Activated T-cell treated with anti-CD3 and anti-CD28 coated beads, Interleukin-2, amount 50 U/mL, for 4 hours (primary cell): ENCODE data around the gene MOB3B. TPM values are rescaled to one million over a fixed set of nuclear protein-coding genes. Genes with fewer than 3 reads are reported as not detected.
"Not testable (repeated sequence)": the region's sequence is repeated elsewhere in the genome, so short reads cannot be mapped to it uniquely, and the experiment has no call there.

Source experiments
- ATAC-seq, 2 donors: fragments of 200-7000 bp; cut with Tn5 transposase; one replicate each; pipeline ENCODE4 v1.10.0; 2021
- DNase-seq: peaks from one replicate; pipeline ENCODE4 v3.0.0-alpha.2; 2020
- H3K27me3 Mint-ChIP-seq: one replicate; pipeline ENCODE4 v1.8.0; 2021; ENCODE audit warnings: low read depth, mixed read lengths
- H3K36me3 Mint-ChIP-seq: one replicate; pipeline ENCODE4 v1.8.0; 2022; ENCODE audit warnings: mixed read lengths; ENCODE audit not compliant: insufficient read depth
- H3K4me1 Mint-ChIP-seq: one replicate; pipeline ENCODE4 v1.8.0; 2021; ENCODE audit warnings: low read depth, mixed read lengths
- H3K4me3 Mint-ChIP-seq: one replicate; pipeline ENCODE4 v1.8.0; 2021; ENCODE audit warnings: mild to moderate bottlenecking, moderate library complexity, mixed read lengths
- H3K9me3 Mint-ChIP-seq: one replicate; pipeline ENCODE4 v1.8.0; 2021; ENCODE audit warnings: mixed read lengths
- total RNA-seq, 3 donors: library from RNA; stranded (reverse); gene quantifications; one replicate each; pipeline ENCODE4 v1.2.1, GENCODE V29; 2021

The MOB3B gene
- total RNA-seq, 3 donors from 2014 or later: 0.45 to 0.96 (median 0.57) TPM

DNA sequence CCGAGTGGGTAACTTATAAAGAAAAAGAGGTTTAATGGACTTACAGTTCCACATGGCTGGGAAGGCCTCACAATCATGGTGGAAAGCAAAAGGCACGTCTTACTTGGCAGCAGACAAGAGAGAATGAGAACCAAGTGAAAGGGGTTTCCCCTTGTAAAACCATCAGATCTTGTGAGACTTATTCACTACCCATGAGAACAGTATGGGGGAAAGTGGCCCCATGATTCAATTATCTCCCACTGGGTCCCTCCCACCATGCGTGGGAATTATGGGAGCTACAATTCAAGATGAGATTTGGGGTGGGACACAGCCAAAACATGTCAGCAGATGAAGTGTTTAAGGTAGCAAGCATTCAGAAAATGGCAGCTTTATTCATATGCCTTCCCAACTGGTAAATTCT lies 81.3 kb downstream of the MOB3B start:
- H3K27me3 Mint-ChIP-seq, DNase-seq, H3K4me3 Mint-ChIP-seq, H3K9me3 Mint-ChIP-seq, ATAC-seq, H3K4me1 Mint-ChIP-seq: not testable (repeated sequence)
- peaks cover 11% of the 10 kb centered on the region for H3K36me3 Mint-ChIP-seq

DNA sequence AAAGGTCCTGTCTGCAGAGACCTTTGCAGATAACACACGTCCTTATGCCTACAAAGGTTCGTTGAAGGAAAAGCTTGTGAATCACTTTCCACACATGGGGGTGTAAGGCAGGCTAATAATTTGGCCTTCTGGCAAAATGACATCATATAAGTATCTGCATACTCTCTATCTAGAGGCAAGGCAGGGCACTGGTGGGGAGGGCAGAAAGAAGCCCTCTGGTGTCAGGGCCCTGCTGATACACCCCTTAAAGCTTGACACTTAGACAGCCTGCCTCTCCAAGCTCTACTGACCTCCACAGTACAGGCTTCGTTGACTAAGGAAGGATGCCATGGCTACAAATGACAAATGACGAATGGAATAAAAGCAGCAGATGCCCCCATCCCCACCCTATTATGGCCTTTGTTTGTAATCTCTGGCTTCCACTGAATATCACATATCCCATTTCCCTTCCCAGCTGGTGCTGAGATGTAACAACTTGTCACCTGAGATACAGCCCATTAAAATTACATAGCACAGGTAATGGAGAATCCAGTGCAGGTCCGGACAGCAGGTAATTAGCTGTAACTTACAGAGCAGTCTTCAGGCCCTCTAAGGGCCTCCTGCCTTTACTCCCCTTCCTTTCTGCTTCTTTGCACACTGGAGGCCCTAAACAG lies 82.5 kb downstream of the MOB3B start:
- Mint-ChIP-seq H3K4me3 (no peak overlapping the region), H3K27me3 (no peaks in the 10 kb centered on the region), H3K36me3 (peaks cover 7% of the 10 kb centered on the region), H3K9me3 (no peaks in the 10 kb centered on the region), H3K4me1 (no peaks in the 10 kb centered on the region)
- ATAC-seq (no peak), DNase-seq (no peak)

DNA sequence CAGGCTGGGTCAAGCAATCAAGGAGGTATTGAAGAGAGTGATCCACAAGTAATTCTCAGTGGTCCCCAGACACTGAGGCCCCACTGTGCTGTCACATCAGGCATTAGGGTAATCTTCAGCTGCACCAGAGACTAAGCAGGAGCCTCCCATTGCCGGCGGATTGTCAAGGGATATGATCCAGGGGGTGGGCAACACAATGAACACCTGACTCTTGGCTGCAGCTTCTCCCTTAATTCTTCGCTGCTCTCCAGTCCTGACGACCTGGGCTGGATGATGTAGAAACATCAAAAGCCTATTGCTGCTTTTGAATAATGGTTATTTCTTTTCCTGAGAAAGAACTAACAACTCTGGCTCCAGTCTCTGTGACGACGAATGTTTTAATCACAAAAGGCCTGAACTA lies 83.9 kb downstream of the MOB3B start:
- ATAC-seq: no peak
- Mint-ChIP-seq H3K4me3 (no peak overlapping the region), H3K9me3 (no peaks in the 10 kb centered on the region), H3K4me1 (no peaks in the 10 kb centered on the region), H3K36me3 (peaks cover 7% of the 10 kb centered on the region), H3K27me3 (no peaks in the 10 kb centered on the region)
- no peak for DNase-seq

DNA sequence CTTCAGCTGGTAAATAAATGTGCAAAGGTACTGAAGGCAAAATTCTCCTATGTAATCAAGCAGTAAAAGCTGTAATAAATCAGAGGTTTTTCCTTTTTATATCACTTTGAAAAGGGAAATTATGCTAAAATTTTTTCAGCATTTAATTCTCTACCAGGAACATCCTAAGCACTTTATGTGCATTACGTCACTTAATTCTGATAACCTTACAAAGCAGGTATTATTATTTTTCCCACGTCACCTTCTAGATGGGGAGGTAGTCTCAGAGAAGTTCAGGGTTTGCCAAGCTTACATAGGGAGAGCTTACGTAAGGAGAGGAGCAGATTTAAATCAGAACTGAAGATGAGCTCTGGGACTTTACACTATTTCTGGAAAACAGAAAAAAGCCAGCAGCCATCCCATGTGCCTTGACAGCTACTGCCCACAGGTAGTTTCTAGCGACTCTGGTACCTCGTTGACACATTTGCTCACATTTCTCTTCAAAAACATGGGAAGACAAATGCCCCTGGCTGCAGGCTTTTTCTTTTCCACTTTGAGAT lies 84.5 kb downstream of the MOB3B start:
- no peaks in the 10 kb centered on the region for H3K9me3 Mint-ChIP-seq

DNA sequence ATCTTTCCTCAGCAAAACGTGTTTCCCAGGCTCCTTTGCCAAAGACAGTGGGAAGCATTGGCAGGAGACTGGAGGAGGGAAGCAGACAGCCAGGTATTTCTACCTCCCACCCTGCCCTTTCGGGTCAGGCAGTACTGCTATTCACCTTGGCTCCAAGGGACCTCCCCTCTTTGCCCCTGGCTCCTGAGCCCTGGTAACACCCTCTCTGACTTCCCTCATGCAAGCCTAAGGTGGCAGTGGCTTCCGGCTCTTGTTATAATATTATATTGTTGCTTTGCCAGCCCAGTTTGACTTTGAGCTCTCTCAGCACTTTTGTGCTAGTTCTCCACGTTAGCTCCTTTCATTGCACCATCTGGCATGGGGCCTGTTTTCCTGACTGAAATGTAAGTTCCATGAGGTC lies 87.2 kb downstream of the MOB3B start:
- DNase-seq (no peak), ATAC-seq (no peak)
- Mint-ChIP-seq H3K27me3 (no peaks in the 10 kb centered on the region), H3K9me3 (no peaks in the 10 kb centered on the region), H3K4me1 (no peaks in the 10 kb centered on the region), H3K36me3 (no peaks in the 10 kb centered on the region), H3K4me3 (no peak overlapping the region)

More for the DNA sequence above, 84.5 kb downstream of the MOB3B start:
- Mint-ChIP-seq H3K4me3 (no peak overlapping the region), H3K36me3 (peaks cover 7% of the 10 kb centered on the region), H3K27me3 (no peaks in the 10 kb centered on the region), H3K4me1 (no peaks in the 10 kb centered on the region)
- ATAC-seq (no peak), DNase-seq (no peak)

DNA sequence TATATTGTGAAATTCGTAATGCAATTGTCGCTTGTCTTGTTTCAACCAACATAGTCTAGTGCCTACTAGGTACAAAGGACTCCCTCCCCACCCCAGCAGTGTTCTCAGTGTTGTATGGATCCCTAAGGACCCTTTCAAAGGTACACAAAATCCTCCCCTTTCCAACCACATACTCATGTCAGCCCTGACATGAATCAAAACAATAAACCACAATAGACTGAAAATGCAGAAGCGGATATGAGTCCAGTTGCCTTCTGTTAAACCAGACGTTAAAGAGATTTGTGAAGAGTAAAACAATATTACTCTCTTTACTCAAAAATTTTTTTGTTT lies 87.9 kb downstream of the MOB3B start:
- ATAC-seq: peak in 1 of 2 donors; percentile 41

DNA sequence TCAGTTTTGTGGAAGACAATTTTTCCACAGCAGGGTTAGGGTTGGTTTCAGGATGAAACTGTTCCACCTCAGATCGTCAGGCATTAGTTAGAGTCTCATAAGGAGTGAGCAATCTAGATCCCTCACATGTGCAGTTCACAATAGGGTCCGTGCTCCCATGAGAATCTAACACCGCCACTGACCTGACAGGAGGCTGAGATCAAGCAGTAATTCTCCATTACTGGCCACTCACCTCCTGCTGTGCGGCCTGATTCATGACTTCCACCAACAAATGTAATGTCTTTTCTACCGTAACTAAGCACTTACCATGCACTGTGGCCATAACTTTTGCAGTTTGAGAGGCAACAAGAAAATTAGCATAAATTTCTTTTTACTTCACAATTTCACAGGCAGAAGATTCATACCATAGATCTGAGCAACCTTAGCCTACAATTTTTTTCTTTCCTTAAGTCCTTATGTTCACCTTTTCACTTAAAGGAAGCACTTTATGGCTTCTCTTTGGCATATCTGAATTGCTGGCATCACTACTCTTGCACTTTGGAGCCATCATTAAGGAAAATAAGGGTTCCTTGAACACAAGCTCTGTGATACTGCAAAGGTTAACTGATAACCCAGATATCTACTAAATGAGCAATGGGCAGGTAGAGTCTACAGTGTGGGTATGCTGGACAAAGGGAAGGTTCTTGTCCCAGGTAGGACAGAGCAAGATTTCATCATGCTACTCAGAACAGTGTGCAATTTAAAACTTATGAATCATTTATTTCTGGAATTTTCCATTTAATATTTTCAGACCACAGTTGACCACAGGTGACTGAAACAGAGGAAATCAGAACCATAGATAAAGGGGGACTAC lies 88.5 kb downstream of the MOB3B start:
- no peak for ATAC-seq
- H3K9me3 Mint-ChIP-seq: no peaks in the 10 kb centered on the region
- no peaks in the 10 kb centered on the region for H3K36me3 Mint-ChIP-seq

More for the DNA sequence above, 87.9 kb downstream of the MOB3B start:
- Mint-ChIP-seq H3K27me3 (no peaks in the 10 kb centered on the region), H3K4me1 (no peaks in the 10 kb centered on the region), H3K9me3 (no peaks in the 10 kb centered on the region), H3K36me3 (no peaks in the 10 kb centered on the region), H3K4me3 (no peak overlapping the region)
- DNase-seq: no peak

DNA sequence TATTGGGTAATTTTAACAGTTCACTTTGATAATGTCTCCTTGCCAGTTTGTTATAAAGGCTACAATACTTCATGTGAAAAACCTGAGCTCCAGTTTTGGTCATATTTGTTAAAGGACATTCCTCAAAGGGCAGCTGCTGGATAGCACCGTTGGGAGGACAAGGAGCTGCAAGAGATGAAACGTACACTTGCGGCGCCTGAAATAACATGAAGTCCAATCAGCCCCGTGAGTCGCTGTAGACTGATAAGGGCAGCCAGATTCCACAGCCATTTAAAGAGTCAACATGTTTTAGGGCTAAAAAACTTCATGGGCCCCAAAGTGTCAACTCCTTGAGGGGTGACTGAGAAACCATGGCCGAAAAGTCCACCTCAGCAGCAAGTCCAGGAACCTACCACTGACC lies 91.1 kb downstream of the MOB3B start:
- ATAC-seq (no peak), DNase-seq (no peak)
- Mint-ChIP-seq H3K4me1 (no peaks in the 10 kb centered on the region), H3K9me3 (no peaks in the 10 kb centered on the region), H3K36me3 (no peaks in the 10 kb centered on the region), H3K27me3 (no peaks in the 10 kb centered on the region), H3K4me3 (no peak overlapping the region)

More for the DNA sequence above, 88.5 kb downstream of the MOB3B start:
- no peaks in the 10 kb centered on the region for H3K4me1 Mint-ChIP-seq
- no peak for DNase-seq
- H3K4me3 Mint-ChIP-seq: no peak overlapping the region
- H3K27me3 Mint-ChIP-seq: no peaks in the 10 kb centered on the region

DNA sequence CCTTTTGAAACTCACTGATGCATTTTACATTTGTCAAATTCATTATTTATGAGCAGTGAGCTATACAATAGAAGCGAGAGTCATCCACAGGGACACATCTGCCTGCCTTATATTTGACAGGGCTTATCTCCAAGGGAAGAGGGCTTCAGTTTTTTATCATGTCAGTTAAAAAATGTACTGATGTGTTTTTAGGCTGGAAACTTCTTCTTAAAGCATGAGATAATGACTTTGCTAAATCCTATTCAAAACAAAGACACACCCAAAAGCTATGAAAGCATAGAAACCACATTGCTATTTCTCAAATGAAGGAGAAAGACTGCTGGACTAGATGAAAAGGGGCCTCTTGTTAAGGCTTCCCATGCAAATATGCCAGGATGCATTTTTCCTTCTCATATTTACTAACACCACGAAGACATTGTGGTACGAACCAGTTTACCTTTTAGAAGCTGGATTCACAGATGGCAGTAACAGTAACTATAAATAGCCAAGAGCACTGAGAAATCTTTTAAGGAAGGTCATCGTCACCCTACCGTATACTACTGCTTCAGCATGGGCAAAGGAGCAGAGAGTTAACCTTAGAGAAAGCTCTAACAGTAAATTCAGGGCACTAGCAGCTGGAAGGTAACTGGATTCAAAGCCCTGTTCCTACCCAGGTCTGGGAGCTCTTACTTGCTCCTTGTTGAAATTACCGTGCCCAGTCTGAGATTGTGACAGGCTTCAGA lies 91.8 kb downstream of the MOB3B start:
- Mint-ChIP-seq H3K27me3 (no peaks in the 10 kb centered on the region), H3K4me3 (no peak overlapping the region), H3K4me1 (no peaks in the 10 kb centered on the region), H3K9me3 (no peaks in the 10 kb centered on the region), H3K36me3 (no peaks in the 10 kb centered on the region)
- ATAC-seq (no peak), DNase-seq (no peak)

DNA sequence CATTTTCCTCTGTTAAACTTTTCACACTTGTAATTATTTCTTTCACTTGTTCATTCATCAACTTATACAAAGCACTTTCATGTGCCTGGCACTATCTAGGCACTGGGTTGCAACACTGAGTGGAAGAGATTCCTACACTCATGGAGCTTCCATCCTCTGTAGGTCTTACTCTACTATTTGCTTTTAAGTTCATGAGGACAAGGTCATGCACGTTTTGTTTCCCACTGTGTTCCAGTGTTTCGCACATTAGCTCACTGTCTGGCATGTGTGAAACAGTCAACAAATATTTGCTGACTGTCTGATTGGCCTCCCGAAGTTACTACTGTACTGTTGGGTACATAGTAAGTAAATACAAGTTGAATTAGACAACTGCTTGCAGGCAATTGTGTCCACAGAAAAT lies 93.4 kb downstream of the MOB3B start:
- peaks cover 8% of the 10 kb centered on the region for H3K4me1 Mint-ChIP-seq
- DNase-seq: no peak
- no peaks in the 10 kb centered on the region for H3K9me3 Mint-ChIP-seq
- H3K36me3 Mint-ChIP-seq: no peaks in the 10 kb centered on the region
- ATAC-seq: no peak
- H3K27me3 Mint-ChIP-seq: no peaks in the 10 kb centered on the region
- no peak overlapping the region for H3K4me3 Mint-ChIP-seq

DNA sequence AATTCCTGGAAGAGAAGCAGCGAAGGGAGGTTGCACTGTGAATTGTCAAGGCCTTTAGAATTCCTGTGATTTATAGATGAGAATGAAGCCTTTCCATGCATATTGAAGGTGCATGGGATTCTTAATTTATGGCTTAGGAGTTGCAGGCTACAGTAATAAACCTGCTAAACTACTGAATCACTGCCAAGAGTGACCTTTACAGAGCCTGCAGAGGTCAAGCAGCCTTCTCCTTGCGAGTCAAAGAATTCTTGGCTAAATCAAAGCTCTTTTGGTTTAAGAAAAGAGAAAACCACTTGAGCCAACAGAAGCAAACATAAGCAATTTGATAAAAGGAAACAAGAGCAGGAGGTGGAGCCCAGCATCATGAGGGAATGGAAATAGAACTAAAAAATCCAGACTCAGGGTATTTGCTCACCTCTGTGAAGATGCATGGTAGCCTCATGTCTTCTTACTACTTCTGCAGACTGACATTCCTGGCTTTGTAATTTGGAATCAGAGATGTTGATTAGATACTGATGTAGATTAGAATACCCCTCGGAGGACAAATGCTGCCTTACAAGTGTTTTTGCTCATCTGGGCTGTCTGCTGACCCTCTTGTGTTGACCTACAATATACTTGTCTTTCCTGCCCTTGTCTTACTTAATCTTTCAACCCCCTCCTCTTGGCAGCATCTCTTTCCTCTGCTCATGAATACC lies 95.8 kb downstream of the MOB3B start:
- DNase-seq: no peak
- Mint-ChIP-seq H3K4me1 (peaks cover 8% of the 10 kb centered on the region), H3K36me3 (no peaks in the 10 kb centered on the region), H3K9me3 (no peaks in the 10 kb centered on the region), H3K4me3 (no peak overlapping the region), H3K27me3 (no peaks in the 10 kb centered on the region)
- ATAC-seq: no peak

DNA sequence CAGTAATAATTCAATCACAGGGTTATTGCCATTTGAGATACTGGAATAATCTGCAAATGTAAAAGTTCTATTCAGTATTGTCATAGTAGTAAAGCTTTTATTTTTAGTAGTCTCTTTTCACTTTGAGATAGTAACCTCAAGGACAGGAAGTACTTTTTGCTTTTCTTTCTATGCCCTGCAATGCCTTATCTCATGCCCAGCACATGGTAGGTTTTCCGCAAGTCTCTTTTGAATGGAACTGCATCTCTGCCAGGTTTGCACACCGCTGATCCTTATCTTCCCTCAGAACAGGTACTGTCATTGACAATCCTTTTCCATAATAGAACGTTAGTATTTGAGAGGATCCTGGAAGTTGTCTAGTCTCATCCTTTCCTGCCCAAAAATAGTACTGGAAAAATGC lies 97.3 kb downstream of the MOB3B start:
- no peaks in the 10 kb centered on the region for H3K9me3 Mint-ChIP-seq
- no peak overlapping the region for H3K4me3 Mint-ChIP-seq
- no peaks in the 10 kb centered on the region for H3K27me3 Mint-ChIP-seq

DNA sequence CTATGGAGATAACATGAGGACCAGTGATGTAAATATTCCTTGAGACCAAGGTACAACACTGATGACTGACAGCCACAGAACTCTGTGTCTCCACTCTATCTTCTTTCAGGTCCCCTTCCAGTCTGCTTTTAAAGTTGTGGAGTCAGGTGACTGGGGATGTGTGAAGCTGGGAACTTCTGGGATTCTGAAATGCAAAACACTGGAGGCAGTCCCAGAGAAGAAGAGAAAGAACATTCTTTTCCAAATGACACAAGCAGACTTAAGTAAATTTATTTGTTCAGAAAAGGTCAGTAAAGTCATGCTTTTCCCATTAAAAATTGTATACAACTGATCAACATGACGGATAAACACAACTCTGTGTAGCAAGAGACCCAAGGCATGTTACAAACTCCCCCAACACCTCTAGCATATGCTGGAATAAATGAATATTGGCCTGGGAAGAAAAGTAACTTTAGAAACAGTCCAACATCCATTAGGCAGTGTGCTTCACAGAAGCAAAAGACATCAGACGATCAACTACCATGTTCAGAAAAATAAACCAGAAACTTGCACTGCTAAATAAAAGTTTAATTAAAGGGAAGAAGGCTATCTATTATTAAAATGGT lies 98.0 kb downstream of the MOB3B start:
- no peak for ATAC-seq
- Mint-ChIP-seq H3K27me3 (no peaks in the 10 kb centered on the region), H3K36me3 (no peaks in the 10 kb centered on the region), H3K9me3 (no peaks in the 10 kb centered on the region), H3K4me3 (no peak overlapping the region), H3K4me1 (peaks cover 8% of the 10 kb centered on the region)
- DNase-seq: no peak

More for the DNA sequence above, 97.3 kb downstream of the MOB3B start:
- H3K4me1 Mint-ChIP-seq: peaks cover 8% of the 10 kb centered on the region
- ATAC-seq (no peak), DNase-seq (no peak)
- H3K36me3 Mint-ChIP-seq: no peaks in the 10 kb centered on the region
